AG09319 (cell line): ENCODE results near the gene KRTAP4-6.
"Not testable (repeated sequence)": the region's sequence is repeated elsewhere in the genome, so short reads cannot be mapped to it uniquely, and the experiment has no call there.

Experiments
- DNase-seq: peaks from one replicate; pipeline ENCODE4 v3.0.0-alpha.2; 2010; ENCODE audit warnings: low read depth; ENCODE audit errors: extremely low read depth
- CTCF ChIP-seq: IDR thresholded peaks from 2 replicates; pipeline ENCODE4 v1.5.1; 2011; ENCODE audit warnings: low read depth, mild to moderate bottlenecking, inconsistent platforms, low read length, moderate library complexity

Gene KRTAP4-6

GRCh38 chr17:41160648-41161047, 20.3 kb upstream of the KRTAP4-6 start, which contains the start of gene KRTAP4-4:
Gene KRTAP4-4 (minus strand): TSS chr17:41160748. CDS start chr17:41160691, 57 bp downstream.
- no peak for DNase-seq
- no peak for TF ChIP-seq CTCF

DNA sequence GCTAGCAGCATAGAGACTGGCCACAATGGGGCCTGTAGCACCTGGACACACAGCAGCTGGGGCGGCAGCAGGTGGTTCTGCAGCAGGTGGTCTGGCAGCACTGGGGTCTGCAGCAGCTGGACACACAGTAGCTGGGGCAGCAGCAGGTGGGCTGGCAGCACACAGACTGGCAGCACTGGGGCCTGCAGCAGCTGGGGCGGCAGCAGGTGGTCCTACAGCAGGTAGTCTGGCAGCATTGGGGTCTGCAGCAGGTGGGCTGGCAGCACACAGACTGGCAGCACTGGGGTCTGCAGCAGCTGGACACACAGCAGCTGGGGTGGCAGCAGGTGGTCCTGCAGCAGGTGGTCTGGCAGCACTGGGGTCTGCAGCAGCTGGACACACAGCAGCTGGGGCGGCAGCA, 19.8 kb upstream of the KRTAP4-6 start:
- DNase-seq: not testable (repeated sequence)

DNA sequence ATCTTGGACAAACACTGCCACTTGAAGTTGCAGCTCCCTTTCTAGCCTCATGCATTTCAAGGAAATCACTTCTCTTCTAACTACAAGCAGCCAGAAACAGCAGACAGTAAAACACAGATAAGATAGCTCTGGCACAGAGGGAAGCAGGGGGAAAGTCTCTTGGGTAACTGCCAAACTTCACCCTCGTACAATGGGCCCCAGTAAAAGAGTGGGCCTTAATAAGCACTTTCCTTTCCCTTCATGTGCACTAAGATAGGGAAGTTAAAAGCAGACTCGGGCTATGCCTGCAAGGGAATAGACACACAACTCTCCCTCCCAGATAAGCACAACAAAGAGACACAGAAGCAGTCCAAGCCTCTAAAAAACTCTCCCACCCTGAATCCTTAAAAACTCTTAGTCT, 13.5 kb upstream of the KRTAP4-6 start:
- no peak for TF ChIP-seq CTCF
- no peak for DNase-seq

GRCh38 chr17:41151525-41151924, 11.2 kb upstream of the KRTAP4-6 start:
- no peak for DNase-seq
- TF ChIP-seq CTCF: no peak

DNA sequence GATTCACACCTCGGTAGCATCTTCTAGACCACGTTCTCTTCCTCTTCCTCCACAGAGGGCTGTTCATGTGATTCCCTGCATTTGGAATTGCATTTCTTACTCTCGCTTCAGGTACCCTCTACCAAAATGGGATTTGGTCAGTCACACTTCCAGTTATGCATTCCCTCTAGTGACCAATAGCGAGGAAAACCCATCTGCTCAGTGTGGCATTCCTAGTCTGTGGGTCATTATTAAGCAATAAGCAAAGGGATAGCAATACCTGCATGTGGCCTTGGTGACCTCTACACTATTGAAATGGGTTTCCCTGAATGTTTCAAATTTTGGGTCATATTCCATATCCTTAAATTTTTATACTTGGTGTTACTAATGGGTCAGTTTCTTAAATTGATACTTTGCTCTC, 9.7 kb upstream of the KRTAP4-6 start:
- no peak for TF ChIP-seq CTCF

DNA sequence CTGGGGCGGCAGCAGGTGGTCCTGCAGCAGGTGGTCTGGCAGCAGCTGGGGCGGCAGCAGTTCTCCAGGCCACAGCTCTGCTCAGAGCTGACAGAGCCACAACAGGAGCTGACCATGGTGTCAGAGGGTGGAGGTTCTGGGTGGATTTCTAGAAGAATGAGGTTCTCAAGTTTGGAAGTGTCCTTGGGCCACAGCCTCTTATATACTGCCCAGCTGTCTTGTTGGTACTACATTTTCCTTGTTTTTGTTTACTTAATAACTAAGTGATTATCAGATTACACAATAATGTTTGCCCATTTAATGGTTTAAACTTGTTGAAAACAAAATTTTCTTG, 9.3 kb upstream of the KRTAP4-6 start, which contains the start of gene KRTAP4-5:
Gene KRTAP4-5, minus strand, starts transcription at position 174 of the 334 bp plus-strand sequence. Its CDS starts 58 bp downstream, at position 116.
- no peak for TF ChIP-seq CTCF
- DNase-seq: no peak

More for the DNA sequence above, 9.7 kb upstream of the KRTAP4-6 start:
- no peak for DNase-seq

DNA sequence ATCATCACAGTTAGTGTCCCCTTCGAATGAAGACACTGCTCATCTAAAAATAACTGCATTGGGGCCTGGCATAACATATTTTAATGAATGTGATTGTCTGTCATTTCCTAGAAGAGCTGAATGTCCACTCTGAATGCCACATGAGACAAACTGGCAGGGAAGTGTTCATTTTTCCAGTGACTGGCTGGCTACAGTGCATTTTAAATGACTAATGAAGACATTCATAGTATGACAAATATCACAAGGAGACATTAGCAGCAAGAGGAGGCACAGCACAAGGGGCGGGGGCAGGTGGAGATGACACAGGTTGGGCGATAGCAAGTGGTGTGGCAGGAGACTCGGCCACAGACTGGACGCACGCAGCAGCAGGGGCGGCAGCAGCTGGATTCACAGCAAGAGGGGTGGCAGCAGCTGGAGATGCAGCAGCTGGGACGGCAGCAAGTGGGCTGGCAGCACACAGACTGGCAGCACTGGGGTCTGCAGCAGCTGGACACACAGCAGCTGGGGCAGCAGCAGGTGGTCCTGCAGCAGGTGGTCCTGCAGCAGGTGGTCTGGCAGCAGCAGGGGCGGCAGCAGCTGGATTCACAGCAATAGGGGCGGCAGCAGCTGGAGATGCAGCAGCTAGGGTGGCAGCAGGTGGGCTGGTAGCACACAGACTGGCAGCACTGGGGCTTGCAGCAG, 8.8 kb upstream of the KRTAP4-6 start:
- DNase-seq: not testable (repeated sequence)

- TF ChIP-seq CTCF: no peak
- DNase-seq: no peak
These were observed 7.3 kb upstream of the KRTAP4-6 start for GRCh38 chr17:41147531-41148204.
